ENCODE results near the gene ZC3H12C.

Gene ZC3H12C

GRCh38 chr11:110075105-110075846 is 17.9 kb upstream of the ZC3H12C start:
- no peak for TF ChIP-seq CTCF (conservative IDR thresholded peaks at IDR 0.05; ENCODE audit: low read depth, low read length)
- Histone ChIP-seq H3K9ac (no peak overlapping the region), H3K27ac (no peak overlapping the region), H3K4me3 (IDR thresholded peaks at IDR 0.05; ENCODE audit: insufficient read depth, low read depth, low read length) (no peak overlapping the region), H2AFZ (ENCODE audit: low read depth) (no peak overlapping the region), H4K20me1 (ENCODE audit: insufficient read depth) (no peaks in the 10 kb centered on the region), H3K79me2 (ENCODE audit: insufficient read depth, low read depth) (no peaks in the 10 kb centered on the region), H3K36me3 (ENCODE audit: insufficient read depth) (no peaks in the 10 kb centered on the region), H3K27me3 (ENCODE audit: insufficient read depth, low read depth) (no peaks in the 10 kb centered on the region), H3K4me1 (ENCODE audit: low read depth, poor library complexity, severe bottlenecking) (no peaks in the 10 kb centered on the region), H3K4me2 (no peak overlapping the region)

- no peaks in the 10 kb centered on the region for H3K27me3 ChIP-seq (ENCODE audit: insufficient read depth, low read depth)
- H2AFZ ChIP-seq (ENCODE audit: low read depth): no peak overlapping the region
- no peaks in the 10 kb centered on the region for H4K20me1 ChIP-seq (ENCODE audit: insufficient read depth)
- H3K4me3 ChIP-seq (IDR thresholded peaks at IDR 0.05; ENCODE audit: insufficient read depth, low read depth, low read length): no peak overlapping the region
- no peaks in the 10 kb centered on the region for H3K79me2 ChIP-seq (ENCODE audit: insufficient read depth, low read depth)
- no peak overlapping the region for H3K9ac ChIP-seq
- H3K36me3 ChIP-seq (ENCODE audit: insufficient read depth): no peaks in the 10 kb centered on the region
- no peak overlapping the region for H3K27ac ChIP-seq
- no peak overlapping the region for H3K4me2 ChIP-seq
- TF ChIP-seq CTCF (conservative IDR thresholded peaks at IDR 0.05; ENCODE audit: low read depth, low read length): no peak
- no peaks in the 10 kb centered on the region for H3K4me1 ChIP-seq (ENCODE audit: low read depth, poor library complexity, severe bottlenecking)
Measured at GRCh38 chr11:110075847-110076208, 17.4 kb upstream of the ZC3H12C start.

DNA sequence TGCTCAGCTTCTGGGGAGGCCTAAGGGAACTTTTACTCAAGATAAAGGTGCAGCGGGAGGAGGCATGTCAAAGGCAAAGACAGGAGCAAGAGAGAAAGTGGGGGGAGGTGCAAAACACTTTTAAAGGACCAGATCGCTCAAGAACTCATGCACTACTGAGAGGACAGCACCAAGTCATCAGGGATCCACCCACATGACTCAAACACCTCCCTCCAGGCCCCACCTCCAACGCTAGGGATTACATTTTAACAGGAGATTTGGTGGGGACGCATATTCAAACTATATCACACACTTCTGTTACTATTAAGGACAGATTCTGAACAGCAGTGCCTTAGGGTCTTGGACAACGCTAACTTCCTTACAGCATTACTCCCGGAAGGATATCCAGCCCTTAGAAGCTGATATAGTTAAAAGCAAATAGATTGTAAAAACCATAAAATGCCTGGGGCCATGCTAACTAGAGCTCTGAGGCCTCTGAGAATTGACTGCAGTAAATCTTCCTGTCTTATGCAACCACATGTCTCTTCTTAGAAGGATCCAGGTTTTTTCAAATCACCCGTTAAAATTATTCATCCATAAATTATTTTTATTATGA is 16.7 kb upstream of the ZC3H12C start:
- H4K20me1 ChIP-seq (ENCODE audit: insufficient read depth): no peaks in the 10 kb centered on the region
- H3K4me2 ChIP-seq: no peak overlapping the region
- no peak overlapping the region for H3K9ac ChIP-seq
- H3K79me2 ChIP-seq (ENCODE audit: insufficient read depth, low read depth): no peaks in the 10 kb centered on the region
- no peak overlapping the region for H3K27ac ChIP-seq
- no peaks in the 10 kb centered on the region for H3K27me3 ChIP-seq (ENCODE audit: insufficient read depth, low read depth)
- no peak overlapping the region for H3K4me3 ChIP-seq (IDR thresholded peaks at IDR 0.05; ENCODE audit: insufficient read depth, low read depth, low read length)
- H3K36me3 ChIP-seq (ENCODE audit: insufficient read depth): no peaks in the 10 kb centered on the region
- no peak overlapping the region for H2AFZ ChIP-seq (ENCODE audit: low read depth)
- no peak for TF ChIP-seq CTCF (conservative IDR thresholded peaks at IDR 0.05; ENCODE audit: low read depth, low read length)
- H3K4me1 ChIP-seq (ENCODE audit: low read depth, poor library complexity, severe bottlenecking): no peaks in the 10 kb centered on the region

GRCh38 chr11:110077346-110077745 is 15.8 kb upstream of the ZC3H12C start:
- H3K79me2 ChIP-seq (ENCODE audit: insufficient read depth, low read depth): no peaks in the 10 kb centered on the region
- no peaks in the 10 kb centered on the region for H3K36me3 ChIP-seq (ENCODE audit: insufficient read depth)
- H3K27ac ChIP-seq: no peak overlapping the region
- no peak for TF ChIP-seq CTCF (conservative IDR thresholded peaks at IDR 0.05; ENCODE audit: low read depth, low read length)
- no peaks in the 10 kb centered on the region for H3K4me1 ChIP-seq (ENCODE audit: low read depth, poor library complexity, severe bottlenecking)
- no peaks in the 10 kb centered on the region for H4K20me1 ChIP-seq (ENCODE audit: insufficient read depth)
- H3K27me3 ChIP-seq (ENCODE audit: insufficient read depth, low read depth): no peaks in the 10 kb centered on the region
- H3K9ac ChIP-seq: no peak overlapping the region
- H3K4me2 ChIP-seq: no peak overlapping the region
- no peak overlapping the region for H2AFZ ChIP-seq (ENCODE audit: low read depth)
- H3K4me3 ChIP-seq (IDR thresholded peaks at IDR 0.05; ENCODE audit: insufficient read depth, low read depth, low read length): no peak overlapping the region

All from KMS-11 (cell line).